HUDEP-2 (cell line): ENCODE results near the gene PRPF6.

ENCODE experiments used
- DNase-seq, 76 experiments: peaks; one replicate each; lab custom pipeline; 2025; ENCODE audit not compliant: unreplicated experiment in 76 of 76; lab: John Stamatoyannopoulos, UW

The PRPF6 gene

GRCh38 chr20:64062276-64062595 lies 81.3 kb downstream of the PRPF6 start:
- DNase-seq: no peak

GRCh38 chr20:64062596-64063388 lies 81.9 kb downstream of the PRPF6 start, which contains the start of gene TCEA2:
TCEA2 (plus strand) TSS chr20:64063198; CDS start chr20:64063313, 115 bp downstream.
- DNase-seq: peak in 73 of 76 experiments; percentile 30 to 95 (median 84)

- no peak for DNase-seq
Observed at GRCh38 chr20:64063389-64064144, 82.6 kb downstream of the PRPF6 start.

GRCh38 chr20:64064145-64064698 lies 83.3 kb downstream of the PRPF6 start:
- DNase-seq: peak in 60 of 76 experiments; percentile 8 to 72 (median 45)

GRCh38 chr20:64065062-64065973 lies 84.4 kb downstream of the PRPF6 start:
- no peak for DNase-seq

GRCh38 chr20:64065974-64066343 lies 85.0 kb downstream of the PRPF6 start:
- peak in 8 of 76 experiments; percentile 19 to 40 (median 28) for DNase-seq

GRCh38 chr20:64067005-64067632 lies 86.2 kb downstream of the PRPF6 start:
- no peak for DNase-seq

GRCh38 chr20:64067733-64068307 lies 86.9 kb downstream of the PRPF6 start:
- no peak for DNase-seq

GRCh38 chr20:64068386-64069208 lies 87.7 kb downstream of the PRPF6 start:
- peak in 51 of 76 experiments; percentile 7 to 71 (median 40) for DNase-seq

- DNase-seq: no peak
Observed at GRCh38 chr20:64069209-64069613, 88.3 kb downstream of the PRPF6 start.

GRCh38 chr20:64069614-64070243 lies 88.8 kb downstream of the PRPF6 start:
- peak in 5 of 76 experiments; percentile 24 to 39 (median 33) for DNase-seq

GRCh38 chr20:64070244-64070993 lies 89.5 kb downstream of the PRPF6 start:
- DNase-seq: no peak

- no peak for DNase-seq
Observed at GRCh38 chr20:64071341-64072332, 90.7 kb downstream of the PRPF6 start.

- DNase-seq: peak in 3 of 76 experiments; percentile 14 to 43 (median 27)
Observed at GRCh38 chr20:64072498-64073063, 91.6 kb downstream of the PRPF6 start.

GRCh38 chr20:64073476-64074183 lies 92.7 kb downstream of the PRPF6 start:
- no peak for DNase-seq
